ENCODE measurements around the gene STX4.
"Not testable (repeated sequence)": the region's sequence is repeated elsewhere in the genome, so short reads cannot be mapped to it uniquely, and the experiment has no call there.

STX4 gene

GRCh38 chr16:31009894-31010584 lies 23.3 kb upstream of the STX4 start:
- Histone ChIP-seq H4K20me1 (ENCODE audit: insufficient read depth) (no peaks in the 10 kb centered on the region), H3K27ac (no peak overlapping the region), H3K4me1 (ENCODE audit: low read depth, poor library complexity, severe bottlenecking) (no peaks in the 10 kb centered on the region), H3K9ac (no peak overlapping the region), H3K4me3 (IDR thresholded peaks at IDR 0.05; ENCODE audit: insufficient read depth, low read depth, low read length) (no peak overlapping the region), H3K4me2 (no peak overlapping the region), H2AFZ (ENCODE audit: low read depth) (no peak overlapping the region), H3K27me3 (ENCODE audit: insufficient read depth, low read depth) (peaks cover 74% of the 10 kb centered on the region), H3K79me2 (ENCODE audit: insufficient read depth, low read depth) (no peaks in the 10 kb centered on the region), H3K36me3 (ENCODE audit: insufficient read depth) (no peaks in the 10 kb centered on the region)
- no peak for TF ChIP-seq CTCF (conservative IDR thresholded peaks at IDR 0.05; ENCODE audit: low read depth, low read length)

- no peak within 1 kb of the TSS for H3K27ac ChIP-seq
- no peaks in the 10 kb centered on the region for H3K4me1 ChIP-seq (ENCODE audit: low read depth, poor library complexity, severe bottlenecking)
- TF ChIP-seq CTCF (conservative IDR thresholded peaks at IDR 0.05; ENCODE audit: low read depth, low read length): no peak
- no peaks in the 10 kb centered on the region for H3K79me2 ChIP-seq (ENCODE audit: insufficient read depth, low read depth)
- H2AFZ ChIP-seq (ENCODE audit: low read depth): no peak within 1 kb of the TSS
- H3K36me3 ChIP-seq (ENCODE audit: insufficient read depth): no peaks in the 10 kb centered on the region
- H4K20me1 ChIP-seq (ENCODE audit: insufficient read depth): no peaks in the 10 kb centered on the region
- no peak within 1 kb of the TSS for H3K4me2 ChIP-seq
- H3K4me3 ChIP-seq (IDR thresholded peaks at IDR 0.05; ENCODE audit: insufficient read depth, low read depth, low read length): no peak within 1 kb of the TSS
- peaks cover 71% of the 10 kb centered on the region for H3K27me3 ChIP-seq (ENCODE audit: insufficient read depth, low read depth)
- H3K9ac ChIP-seq: no peak within 1 kb of the TSS
Observed at GRCh38 chr16:31010585-31011325, 22.6 kb upstream of the STX4 start, which contains the start of gene STX1B. STX1B (minus strand) TSS chr16:31010638; CDS start chr16:31010396, 242 bp downstream.

- H3K4me2 ChIP-seq; H2AFZ ChIP-seq (ENCODE audit: low read depth); H4K20me1 ChIP-seq (ENCODE audit: insufficient read depth); H3K9ac ChIP-seq; H3K27ac ChIP-seq; H3K4me3 ChIP-seq (IDR thresholded peaks at IDR 0.05; ENCODE audit: insufficient read depth, low read depth, low read length); H3K36me3 ChIP-seq (ENCODE audit: insufficient read depth); H3K79me2 ChIP-seq (ENCODE audit: insufficient read depth, low read depth); H3K4me1 ChIP-seq (ENCODE audit: low read depth, poor library complexity, severe bottlenecking): not testable (repeated sequence)
- peaks cover 64% of the 10 kb centered on the region for H3K27me3 ChIP-seq (ENCODE audit: insufficient read depth, low read depth)
Observed at GRCh38 chr16:31011815-31012214, 21.5 kb upstream of the STX4 start.

- not testable (repeated sequence) for H3K27ac ChIP-seq; H3K4me2 ChIP-seq; H3K36me3 ChIP-seq (ENCODE audit: insufficient read depth); H3K4me3 ChIP-seq (IDR thresholded peaks at IDR 0.05; ENCODE audit: insufficient read depth, low read depth, low read length); H3K4me1 ChIP-seq (ENCODE audit: low read depth, poor library complexity, severe bottlenecking); H3K9ac ChIP-seq; H3K79me2 ChIP-seq (ENCODE audit: insufficient read depth, low read depth); H2AFZ ChIP-seq (ENCODE audit: low read depth); H4K20me1 ChIP-seq (ENCODE audit: insufficient read depth)
- H3K27me3 ChIP-seq (ENCODE audit: insufficient read depth, low read depth): peaks cover 52% of the 10 kb centered on the region; the same call in 1 of the 2 replicates
Observed at GRCh38 chr16:31013292-31013691, 20.1 kb upstream of the STX4 start.

- Histone ChIP-seq H3K27ac (no peak overlapping the region), H4K20me1 (ENCODE audit: insufficient read depth) (no peaks in the 10 kb centered on the region), H3K4me1 (ENCODE audit: low read depth, poor library complexity, severe bottlenecking) (no peaks in the 10 kb centered on the region), H3K79me2 (ENCODE audit: insufficient read depth, low read depth) (no peaks in the 10 kb centered on the region), H3K4me2 (no peak overlapping the region), H2AFZ (ENCODE audit: low read depth) (no peak overlapping the region), H3K9ac (no peak overlapping the region), H3K36me3 (ENCODE audit: insufficient read depth) (no peaks in the 10 kb centered on the region), H3K4me3 (IDR thresholded peaks at IDR 0.05; ENCODE audit: insufficient read depth, low read depth, low read length) (no peak overlapping the region), H3K27me3 (ENCODE audit: insufficient read depth, low read depth) (peaks cover 34% of the 10 kb centered on the region; the same call in 1 of the 2 replicates)
- TF ChIP-seq CTCF (conservative IDR thresholded peaks at IDR 0.05; ENCODE audit: low read depth, low read length): no peak
Observed at GRCh38 chr16:31016018-31016417, 17.3 kb upstream of the STX4 start.

GRCh38 chr16:31017756-31018155 lies 15.6 kb upstream of the STX4 start:
- not testable (repeated sequence) for H2AFZ ChIP-seq (ENCODE audit: low read depth); H3K79me2 ChIP-seq (ENCODE audit: insufficient read depth, low read depth); H4K20me1 ChIP-seq (ENCODE audit: insufficient read depth); H3K9ac ChIP-seq; H3K27ac ChIP-seq; H3K4me1 ChIP-seq (ENCODE audit: low read depth, poor library complexity, severe bottlenecking); H3K4me3 ChIP-seq (IDR thresholded peaks at IDR 0.05; ENCODE audit: insufficient read depth, low read depth, low read length); H3K4me2 ChIP-seq; H3K36me3 ChIP-seq (ENCODE audit: insufficient read depth)
- H3K27me3 ChIP-seq (ENCODE audit: insufficient read depth, low read depth): peaks cover 19% of the 10 kb centered on the region; the same call in 1 of the 2 replicates

Data from KMS-11 (cell line).